HepG2 (cell line): ENCODE measurements around the gene CNTFR. TPM values are rescaled to one million over a fixed set of nuclear protein-coding genes. Genes with fewer than 3 reads are reported as not detected.
A peak's percentile ranks its signal among the peaks of the same experiment; 100 is the strongest.

Experiments used
- ATAC-seq: fragments of 200-7000 bp; cut with Tn5 transposase; 3 replicates; pipeline ENCODE4 v1.9.1; 2020; ENCODE audit warnings: mild to moderate bottlenecking, moderate library complexity
- Bru-seq: library from RNA; stranded (reverse); fragments of 400-500 nt; gene quantifications from one replicate; lab custom pipeline; 2021; lab: Mats Ljungman, UMichigan
- BruChase-seq, 2 experiments: library from RNA; stranded (reverse); fragments of 400-500 nt; gene quantifications; one replicate each; lab custom pipeline; 2021; lab: Mats Ljungman, UMichigan
- BruUV-seq: library from RNA; stranded (reverse); fragments of 400-500 nt; replicated peaks from 2 replicates; lab custom pipeline; 2021; lab: Mats Ljungman, UMichigan
- CTCF ChIA-PET: fragments of 300-600 bp; formaldehyde crosslinking; extraction: SDS; loops from one replicate; lab custom pipeline; 2021; ENCODE audit warnings: low total read pairs, inconsistent platforms, low intra/inter-chr PET ratio; lab: Yijun Ruan, JAX
- POLR2A ChIA-PET: fragments of 350-600 bp; sonication (Branson Sonifier 250); formaldehyde crosslinking; loops from one replicate; lab custom pipeline; 2020; ENCODE audit warnings: antibody characterized with exemption, inconsistent platforms; lab: Yijun Ruan, JAX
- DNase-seq: peaks from one replicate; pipeline ENCODE4 v3.0.0-alpha.2; 2015; ENCODE audit warnings: low spot score
- FAIRE-seq: peaks from 3 replicates; lab custom pipeline; 2011; peaks lifted over from hg19 to GRCh38; lab: Jason Lieb, UNC
- H2AFZ ChIP-seq: one replicate; pipeline ENCODE4 v1.6.1; 2011; ENCODE audit warnings: low read length, inconsistent platforms
- H3K27ac ChIP-seq: fragments of 300-600 bp; 3 replicates; pipeline ENCODE4 v1.8.0; 2011; ENCODE audit warnings: mixed run types, mild to moderate bottlenecking, mixed read lengths, low read length, inconsistent platforms; ENCODE audit not compliant: insufficient read depth; ENCODE audit errors: extremely low read length
- H3K27me3 ChIP-seq, 2 experiments: fragments of 200-600 bp in 1 of 2; 2 replicates in 1 of 2; 3 replicates in 1 of 2; pipeline versions ENCODE4 v1.6.0 to v1.8.0; 2011; ENCODE audit warnings: low read length in 2 of 2, mild to moderate bottlenecking in 2 of 2, moderate library complexity in 2 of 2, inconsistent platforms in 1 of 2; ENCODE audit not compliant: insufficient read depth in 2 of 2, control insufficient read depth in 1 of 2
- H3K36me3 ChIP-seq, 2 experiments: fragments of 200-600 bp in 1 of 2; replicated peaks in 1 of 2; 2 replicates in 1 of 2; 3 replicates in 1 of 2; pipeline versions ENCODE4 v1.5.1 to v1.8.0; 2011; ENCODE audit warnings: low read length in 2 of 2, inconsistent platforms in 1 of 2; ENCODE audit not compliant: insufficient read depth in 2 of 2, control insufficient read depth in 1 of 2
- H3K4me1 ChIP-seq: 2 replicates; pipeline ENCODE4 v1.5.1; 2012; ENCODE audit warnings: low read length, inconsistent platforms; ENCODE audit not compliant: insufficient read depth
- H3K4me2 ChIP-seq: 2 replicates; pipeline ENCODE4 v1.6.0; 2011; ENCODE audit warnings: low read depth, low read length, inconsistent platforms
- H3K4me3 ChIP-seq, 3 experiments: fragments of 200-600 bp in 1 of 3; sonication (generic), shearing (Covaris generic) in 1 of 3; replicated peaks in 1 of 3; 2 replicates each; pipeline ENCODE4 v1.5.1; 2011 to 2016; ENCODE audit warnings: low read length in 3 of 3, inconsistent platforms in 2 of 3, low read depth in 2 of 3, mild to moderate bottlenecking in 2 of 3, control low read depth in 1 of 3, mixed read lengths in 1 of 3; ENCODE audit not compliant: insufficient read depth in 1 of 3
- H3K79me2 ChIP-seq: one replicate; pipeline ENCODE4 v1.6.1; 2011; ENCODE audit warnings: low read length, inconsistent platforms; ENCODE audit not compliant: insufficient read depth
- H3K9ac ChIP-seq: 2 replicates; pipeline ENCODE4 v1.6.0; 2011; ENCODE audit warnings: mild to moderate bottlenecking, low read depth, low read length, inconsistent platforms; ENCODE audit not compliant: insufficient read depth
- H3K9me3 ChIP-seq: 2 replicates; pipeline ENCODE4 v1.5.1; 2012; ENCODE audit warnings: mild to moderate bottlenecking, low read length
- H4K20me1 ChIP-seq: 2 replicates; pipeline ENCODE4 v1.6.0; 2011; ENCODE audit warnings: inconsistent platforms, mild to moderate bottlenecking, low read length, moderate library complexity; ENCODE audit not compliant: insufficient read depth
- MTA1 ChIP-seq: sonication (generic); formaldehyde crosslinking; IDR thresholded peaks from 2 replicates; pipeline ENCODE4 v1.4.0; 2020; ENCODE audit warnings: missing genetic modification reagents, mild to moderate bottlenecking, borderline replicate concordance
- WGBS: methylation state at CpG from one replicate; pipeline ENCODE4 v1.1.6; 2017; ENCODE audit warnings: low lambda C conversion rate; 5-methylcytosine and 5-hydroxymethylcytosine counted together
- in situ Hi-C: cut with HindIII; loops from 2 replicates; pipeline ENCODE4 v1.10.0; 2017; ENCODE audit warnings: low pct_unique_long_range_greater_than_20kb; ENCODE audit not compliant: extremely low pct_ligation_motif_present
- intact Hi-C: fragments of 100-400 bp; cut with micrococcal nuclease; formaldehyde crosslinking; loops from one replicate; pipeline ENCODE4 v1.10.0; 2022; ENCODE audit not compliant: unreplicated experiment
- long read RNA-seq, 2 experiments: library from RNA in 1 of 2; library from polyadenylated mRNA in 1 of 2; stranded (forward) in 1 of 2; unstranded in 1 of 2; transcript quantifications; one replicate each; pipeline ENCODE4 v2.0.0, GENCODE V29; 2019 to 2022
- polyA minus RNA-seq, 3 experiments: library from RNA; depleted of rRNA, polyadenylated mRNA; stranded (reverse); fragments of >200 nt; gene quantifications; 2 replicates each; pipeline ENCODE4 v1.2.3, GENCODE V29; 2011; ENCODE audit warnings: low replicate concordance in 1 of 3
- polyA plus RNA-seq, 8 experiments: library from polyadenylated mRNA; depleted of rRNA in 3 of 8; stranded (reverse) in 7 of 8; unstranded in 1 of 8; fragments of >200 nt; fragmentation: Illumina TruSeq in 4 of 8; extraction: Trizol in 4 of 8; gene quantifications; 2 replicates each; pipeline versions ENCODE4 v1.2.1 to v1.2.3, GENCODE V29; 2011 to 2016; ENCODE audit warnings: low read depth in 4 of 8, missing spikeins in 1 of 8, mixed read lengths in 1 of 8; ENCODE audit not compliant: insufficient read depth in 1 of 8
- total RNA-seq, 5 experiments: library from RNA; depleted of rRNA; stranded (reverse); fragments of >200 nt; fragmentation: Illumina TruSeq; extraction: Trizol; gene quantifications; 2 replicates each; pipeline ENCODE4 v1.2.3, GENCODE V29; 2016; ENCODE audit warnings: low read depth in 1 of 5
- TF ChIP-seq, protein P1 (sequence below): sonication (generic); formaldehyde crosslinking; IDR thresholded peaks from 2 replicates; pipeline ENCODE4 v1.4.0; 2020; ENCODE audit warnings: mild to moderate bottlenecking, missing genetic modification reagents

The CNTFR gene
- not detected in 2 replicates for total RNA-seq (2016; rRNA removed; fragmentation: Illumina TruSeq; extraction: Trizol)
- not detected in 2 replicates for total RNA-seq (2016; cell fraction: cytosol; rRNA removed; fragmentation: Illumina TruSeq; extraction: Trizol; ENCODE audit: low read depth)
- not detected in 2 replicates for total RNA-seq (2016; cell fraction: insoluble cytoplasmic fraction; rRNA removed; fragmentation: Illumina TruSeq; extraction: Trizol)
- total RNA-seq (2016; cell fraction: membrane; rRNA removed; fragmentation: Illumina TruSeq; extraction: Trizol), result not detected in 2 replicates
- not detected in 2 replicates for total RNA-seq (2016; cell fraction: nucleus; rRNA removed; fragmentation: Illumina TruSeq; extraction: Trizol)
- not detected in 2 replicates for polyA plus RNA-seq (2011; rRNA removed)
- polyA plus RNA-seq (2011; cell fraction: cytosol; rRNA removed), result not detected in 2 replicates
- not detected in 2 replicates for polyA plus RNA-seq (2011; cell fraction: nucleus; rRNA removed)
- polyA plus RNA-seq (2012), result not detected in 2 replicates
- polyA plus RNA-seq (2016; cell fraction: cytosol; fragmentation: Illumina TruSeq; extraction: Trizol; ENCODE audit: low read depth), result not detected in 2 replicates
- not detected in 2 replicates for polyA plus RNA-seq (2016; cell fraction: insoluble cytoplasmic fraction; fragmentation: Illumina TruSeq; extraction: Trizol; ENCODE audit: low read depth)
- not detected in 2 replicates for polyA plus RNA-seq (2016; cell fraction: membrane; fragmentation: Illumina TruSeq; extraction: Trizol; ENCODE audit: low read depth)
- polyA plus RNA-seq (2016; cell fraction: nucleus; fragmentation: Illumina TruSeq; extraction: Trizol; ENCODE audit: insufficient read depth, low read depth), result not detected in 2 replicates
- 0.34 TPM in 1 of 2 replicates, not detected in the other for polyA minus RNA-seq (2011; rRNA and poly(A)+ RNA removed; ENCODE audit: low replicate concordance)
- not detected in 2 replicates for polyA minus RNA-seq (2011; cell fraction: cytosol; rRNA and poly(A)+ RNA removed)
- polyA minus RNA-seq (2011; cell fraction: nucleus; rRNA and poly(A)+ RNA removed), result not detected in 2 replicates
- not detected for Bru-seq, nascent RNA
- percentile 3 among the genes with signal in this experiment for BruChase-seq, experiment 1, labeled RNA remaining after a 6-hour chase
- BruChase-seq, experiment 2, labeled RNA remaining after a 2-hour chase, result percentile 3 among the genes with signal in this experiment
- long read RNA-seq, experiment 1, result 0 reads
- long read RNA-seq, experiment 2, result 0 reads

- in situ Hi-C loops, result loop anchor here (5.0 kb wide), 1 partner anchor 38 kb away; no protein-coding TSS in a partner anchor
Observed at GRCh38 chr9:34589636-34590380, at the start of gene CNTFR. CNTFR (minus strand) TSS chr9:34589724; CDS start chr9:34568981, 20,743 bp downstream.

More at GRCh38 chr9:34589636-34590380, at the start of gene CNTFR:
- peaks cover 4% of the 10 kb centered on the region; the same call in 1 of the 2 replicates for H4K20me1 ChIP-seq
- H3K27me3 ChIP-seq, result peaks cover 19 to 92% of the 10 kb centered on the region in 2 experiments
- FAIRE-seq (no peak), ATAC-seq (no peak), DNase-seq (no peak)
- ChIA-PET CTCF (interaction anchor here (2.4 to 3.9 kb wide), 2 partner anchors 42 to 152 kb away, joined by 10 to 42 read pairs; no protein-coding TSS in a partner anchor), POLR2A (no interaction called here)
- 33% methylated on average over 26 of the region's 104 CpGs for WGBS
- H3K9me3 ChIP-seq, result no peaks in the 10 kb centered on the region
- no peaks in the 10 kb centered on the region for H3K36me3 ChIP-seq
- H2AFZ ChIP-seq, result no peak within 1 kb of the TSS
- H3K79me2 ChIP-seq, result no peaks in the 10 kb centered on the region
- 0 out of 2 replicates have a peak, but pooled peaks have one; percentile 12 for TF ChIP-seq MTA1 (CRISPR knock-in tag)
- TF ChIP-seq, protein P1, sequence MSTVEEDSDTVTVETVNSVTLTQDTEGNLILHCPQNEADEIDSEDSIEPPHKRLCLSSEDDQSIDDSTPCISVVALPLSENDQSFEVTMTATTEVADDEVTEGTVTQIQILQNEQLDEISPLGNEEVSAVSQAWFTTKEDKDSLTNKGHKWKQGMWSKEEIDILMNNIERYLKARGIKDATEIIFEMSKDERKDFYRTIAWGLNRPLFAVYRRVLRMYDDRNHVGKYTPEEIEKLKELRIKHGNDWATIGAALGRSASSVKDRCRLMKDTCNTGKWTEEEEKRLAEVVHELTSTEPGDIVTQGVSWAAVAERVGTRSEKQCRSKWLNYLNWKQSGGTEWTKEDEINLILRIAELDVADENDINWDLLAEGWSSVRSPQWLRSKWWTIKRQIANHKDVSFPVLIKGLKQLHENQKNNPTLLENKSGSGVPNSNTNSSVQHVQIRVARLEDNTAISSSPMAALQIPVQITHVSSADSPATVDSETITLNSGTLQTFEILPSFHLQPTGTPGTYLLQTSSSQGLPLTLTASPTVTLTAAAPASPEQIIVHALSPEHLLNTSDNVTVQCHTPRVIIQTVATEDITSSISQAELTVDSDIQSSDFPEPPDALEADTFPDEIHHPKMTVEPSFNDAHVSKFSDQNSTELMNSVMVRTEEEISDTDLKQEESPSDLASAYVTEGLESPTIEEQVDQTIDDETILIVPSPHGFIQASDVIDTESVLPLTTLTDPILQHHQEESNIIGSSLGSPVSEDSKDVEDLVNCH (CRISPR knock-in tag), result no peak
- intact Hi-C loops, result loop anchor here (2.0 to 5.0 kb wide), 2 partner anchors 88 to 153 kb away; no protein-coding TSS in a partner anchor
- 0 out of 6 replicates have a peak within 1 kb of the TSS, but pooled peaks of 1 of the 3 experiments have one; percentile 7 for H3K4me3 ChIP-seq
- H3K27ac ChIP-seq, result no peak within 1 kb of the TSS
- 0 out of 2 replicates have a peak within 1 kb of the TSS, but pooled peaks have one; percentile 32 for H3K4me2 ChIP-seq
- no peak within 1 kb of the TSS for H3K9ac ChIP-seq
- H3K4me1 ChIP-seq, result peaks cover 28% of the 10 kb centered on the region; the same call in 1 of the 2 replicates
- no TSS peak for BruUV-seq
